Prostate gland (tissue), 2 donors: ENCODE measurements around the gene SMPD3. TPM values are rescaled to one million over a fixed set of nuclear protein-coding genes. Genes with fewer than 3 reads are reported as not detected.

ENCODE experiments used
- DNase-seq: peaks from one replicate; pipeline ENCODE4 v3.0.0-alpha.2; 2019; ENCODE audit warnings: low spot score
- H3K27ac ChIP-seq, 2 donors: fragments of 200-600 bp; sonication (generic); 2 replicates each; pipeline ENCODE4 v1.5.1; 2017 to 2019
- H3K27me3 ChIP-seq: fragments of 200-600 bp; sonication (generic); replicated peaks from 2 replicates; pipeline ENCODE4 v1.5.1; 2019; ENCODE audit not compliant: insufficient read depth
- H3K36me3 ChIP-seq, 2 donors: fragments of 200-600 bp; sonication (generic); 1 replicate in 1 of 2; 2 replicates in 1 of 2; pipeline versions ENCODE4 v1.5.1 to v1.8.1; 2017 to 2019
- H3K4me1 ChIP-seq: fragments of 200-600 bp; sonication (generic); replicated peaks from 2 replicates; pipeline ENCODE4 v1.5.1; 2019
- H3K4me3 ChIP-seq, 2 donors: fragments of 200-600 bp; sonication (generic); 2 replicates each; pipeline ENCODE4 v1.5.1; 2017 to 2019
- H3K9me3 ChIP-seq: fragments of 200-600 bp; sonication (generic); 2 replicates; pipeline ENCODE4 v1.5.1; 2017
- POLR2A ChIP-seq: fragments of 450-650 bp; IDR thresholded peaks from one replicate; pipeline ENCODE4 v1.6.1; 2016; ENCODE audit warnings: antibody characterized with exemption, mild to moderate bottlenecking
- POLR2AphosphoS5 ChIP-seq: sonication (generic); formaldehyde crosslinking; IDR thresholded peaks from one replicate; pipeline ENCODE4 v1.6.1; 2017; ENCODE audit warnings: antibody characterized with exemption
- WGBS: methylation state at CpG from one replicate; pipeline ENCODE4 v1.1.5; 2018; 5-methylcytosine and 5-hydroxymethylcytosine counted together
- intact Hi-C: fragments of 100-400 bp; cut with DNase I; formaldehyde crosslinking; loops from one replicate; pipeline ENCODE4 v1.14.2; 2022
- total RNA-seq, 2 donors: library from RNA; depleted of rRNA; stranded (reverse); fragments of >200 nt; gene quantifications; one replicate each; pipeline ENCODE4 v1.1.0, GENCODE V29; 2016
- TF ChIP-seq, protein P1 (sequence below), 4 experiments: fragments of 200-600 bp in 2 of 4; fragments of 450-650 bp in 2 of 4; sonication (generic) in 2 of 4; IDR thresholded peaks; 1 replicate in 3 of 4; 2 replicates in 1 of 4; pipeline ENCODE4 v1.5.1; 2016 to 2019; ENCODE audit warnings: antibody characterized with exemption in 4 of 4, mild to moderate bottlenecking in 2 of 4, moderate library complexity in 2 of 4

The SMPD3 gene
- total RNA-seq, 2 donors from 2014 or later = 4.7 to 27.8 TPM

DNA sequence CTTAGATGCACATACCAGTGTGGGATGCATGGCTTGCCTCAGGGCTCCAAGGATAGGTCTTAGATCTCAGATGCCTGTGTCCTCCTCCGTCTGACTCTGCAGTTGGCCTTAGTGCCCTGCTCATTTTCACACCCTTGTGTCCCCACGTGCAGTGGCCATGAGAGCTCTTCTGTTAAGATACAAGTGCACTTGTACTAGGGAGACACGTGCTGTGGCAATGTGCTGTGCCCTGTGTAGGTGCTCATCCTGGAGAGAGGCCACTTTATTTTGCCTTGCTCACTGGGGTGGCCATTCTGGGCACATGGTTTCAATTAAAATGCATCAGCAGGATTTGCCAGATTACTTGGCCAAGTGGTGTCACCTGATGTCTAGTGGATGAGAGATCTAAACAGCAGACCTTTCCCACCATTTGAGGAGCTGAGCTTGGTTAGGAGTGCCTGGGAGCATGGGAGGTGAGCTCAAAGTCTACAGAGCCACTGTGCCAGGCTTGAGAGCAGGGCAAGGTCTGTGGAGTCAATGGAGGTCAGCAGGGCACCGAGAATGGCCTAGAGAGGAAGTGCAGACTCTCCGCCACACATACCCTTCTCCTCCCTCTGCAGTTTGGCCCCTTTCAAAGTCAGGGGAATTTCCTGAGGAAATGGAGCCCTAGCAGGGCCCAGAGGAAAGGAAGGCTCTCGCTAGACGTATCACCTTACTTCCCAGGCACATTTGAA, 25.2 kb upstream of the SMPD3 start:
- no peaks in the 10 kb centered on the region for H3K36me3 ChIP-seq
- no peaks in the 10 kb centered on the region for H3K27me3 ChIP-seq
- no peak overlapping the region for H3K4me3 ChIP-seq
- no peak overlapping the region for H3K27ac ChIP-seq
- TF ChIP-seq, protein P1, sequence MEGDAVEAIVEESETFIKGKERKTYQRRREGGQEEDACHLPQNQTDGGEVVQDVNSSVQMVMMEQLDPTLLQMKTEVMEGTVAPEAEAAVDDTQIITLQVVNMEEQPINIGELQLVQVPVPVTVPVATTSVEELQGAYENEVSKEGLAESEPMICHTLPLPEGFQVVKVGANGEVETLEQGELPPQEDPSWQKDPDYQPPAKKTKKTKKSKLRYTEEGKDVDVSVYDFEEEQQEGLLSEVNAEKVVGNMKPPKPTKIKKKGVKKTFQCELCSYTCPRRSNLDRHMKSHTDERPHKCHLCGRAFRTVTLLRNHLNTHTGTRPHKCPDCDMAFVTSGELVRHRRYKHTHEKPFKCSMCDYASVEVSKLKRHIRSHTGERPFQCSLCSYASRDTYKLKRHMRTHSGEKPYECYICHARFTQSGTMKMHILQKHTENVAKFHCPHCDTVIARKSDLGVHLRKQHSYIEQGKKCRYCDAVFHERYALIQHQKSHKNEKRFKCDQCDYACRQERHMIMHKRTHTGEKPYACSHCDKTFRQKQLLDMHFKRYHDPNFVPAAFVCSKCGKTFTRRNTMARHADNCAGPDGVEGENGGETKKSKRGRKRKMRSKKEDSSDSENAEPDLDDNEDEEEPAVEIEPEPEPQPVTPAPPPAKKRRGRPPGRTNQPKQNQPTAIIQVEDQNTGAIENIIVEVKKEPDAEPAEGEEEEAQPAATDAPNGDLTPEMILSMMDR (IDR thresholded peaks at IDR 0.05) = no peak
- TF ChIP-seq POLR2A = no peak
- no peak for TF ChIP-seq POLR2AphosphoS5
- intact Hi-C loops = no loop called here
- WGBS = 75% methylated on average over 7 of the region's 7 CpGs
- DNase-seq = no peak
- no peaks in the 10 kb centered on the region for H3K4me1 ChIP-seq
- no peaks in the 10 kb centered on the region for H3K9me3 ChIP-seq

DNA sequence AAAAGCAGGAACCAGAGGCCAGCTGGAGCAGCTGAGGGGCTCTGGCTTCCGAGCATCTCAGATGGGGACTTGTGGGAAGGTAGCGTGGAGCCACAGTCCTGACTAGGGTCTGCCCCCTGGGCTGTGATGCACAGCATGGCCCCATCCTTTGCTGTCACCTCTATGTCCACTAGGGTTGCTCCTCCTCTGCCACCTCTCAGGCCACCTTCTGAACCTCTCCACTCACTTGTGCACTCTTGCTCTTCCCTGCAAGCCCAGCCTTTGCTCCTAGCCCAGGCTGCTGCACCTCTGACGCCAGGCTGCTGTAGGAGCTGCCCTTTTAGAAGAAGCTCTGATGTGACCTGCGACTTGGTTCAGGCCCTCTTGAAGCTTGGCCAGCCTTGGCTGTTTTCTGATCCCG, 24.3 kb upstream of the SMPD3 start:
- Histone ChIP-seq H3K27ac (no peak overlapping the region), H3K4me3 (no peak overlapping the region), H3K36me3 (no peaks in the 10 kb centered on the region), H3K9me3 (no peaks in the 10 kb centered on the region), H3K27me3 (no peaks in the 10 kb centered on the region), H3K4me1 (no peaks in the 10 kb centered on the region)
- 93% methylated on average over 5 of the region's 5 CpGs for WGBS
- no peak for DNase-seq
- intact Hi-C loops = no loop called here
- TF ChIP-seq, protein P1 (IDR thresholded peaks at IDR 0.05) = no peak
- TF ChIP-seq POLR2A (no peak), POLR2AphosphoS5 (no peak)

DNA sequence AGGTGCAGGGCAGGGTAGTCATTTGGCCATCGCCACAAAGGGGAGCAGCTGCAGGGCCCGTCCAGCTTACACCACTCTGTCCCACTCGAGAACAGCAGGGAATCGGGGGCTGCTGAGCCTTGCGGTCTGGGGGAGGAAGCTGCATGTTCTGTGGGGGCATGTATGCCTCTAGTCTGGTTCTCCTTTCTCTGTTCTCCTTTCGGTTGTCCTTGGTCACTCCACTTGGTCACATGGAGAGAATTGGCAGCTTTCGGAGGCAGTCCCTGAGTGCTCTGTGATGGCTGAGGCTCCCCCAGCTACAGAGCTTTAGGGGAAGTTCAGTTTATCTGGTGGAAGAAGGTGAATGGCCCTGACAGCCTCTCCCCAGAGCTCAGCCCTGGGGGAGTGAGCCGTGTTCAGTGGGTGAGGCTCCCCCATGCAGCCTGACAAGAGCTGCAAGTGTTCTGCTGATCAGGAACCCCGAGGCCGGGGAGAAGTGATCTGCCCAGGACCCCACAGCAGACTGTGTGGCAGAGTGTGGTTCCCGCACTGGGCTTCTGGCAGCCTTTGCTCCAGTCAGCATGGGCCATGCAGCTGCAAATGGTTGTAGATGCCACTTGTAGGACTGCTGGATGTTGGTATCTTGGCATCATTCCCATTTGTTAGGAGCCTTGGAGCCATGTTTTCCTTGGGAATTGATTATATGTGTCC, 22.3 kb upstream of the SMPD3 start:
- H3K36me3 ChIP-seq = no peaks in the 10 kb centered on the region
- DNase-seq = no peak
- H3K27me3 ChIP-seq = no peaks in the 10 kb centered on the region
- no peaks in the 10 kb centered on the region for H3K4me1 ChIP-seq
- intact Hi-C loops = no loop called here
- peak overlapping the region; percentile 53 to 66 for H3K27ac ChIP-seq
- H3K4me3 ChIP-seq = peak overlapping the region in 1 of 2 donors; percentile 18
- no peaks in the 10 kb centered on the region for H3K9me3 ChIP-seq
- TF ChIP-seq, protein P1 (IDR thresholded peaks at IDR 0.05) = no peak
- no peak for TF ChIP-seq POLR2A
- TF ChIP-seq POLR2AphosphoS5 = no peak
- 74% methylated on average over 11 of the region's 11 CpGs for WGBS

DNA sequence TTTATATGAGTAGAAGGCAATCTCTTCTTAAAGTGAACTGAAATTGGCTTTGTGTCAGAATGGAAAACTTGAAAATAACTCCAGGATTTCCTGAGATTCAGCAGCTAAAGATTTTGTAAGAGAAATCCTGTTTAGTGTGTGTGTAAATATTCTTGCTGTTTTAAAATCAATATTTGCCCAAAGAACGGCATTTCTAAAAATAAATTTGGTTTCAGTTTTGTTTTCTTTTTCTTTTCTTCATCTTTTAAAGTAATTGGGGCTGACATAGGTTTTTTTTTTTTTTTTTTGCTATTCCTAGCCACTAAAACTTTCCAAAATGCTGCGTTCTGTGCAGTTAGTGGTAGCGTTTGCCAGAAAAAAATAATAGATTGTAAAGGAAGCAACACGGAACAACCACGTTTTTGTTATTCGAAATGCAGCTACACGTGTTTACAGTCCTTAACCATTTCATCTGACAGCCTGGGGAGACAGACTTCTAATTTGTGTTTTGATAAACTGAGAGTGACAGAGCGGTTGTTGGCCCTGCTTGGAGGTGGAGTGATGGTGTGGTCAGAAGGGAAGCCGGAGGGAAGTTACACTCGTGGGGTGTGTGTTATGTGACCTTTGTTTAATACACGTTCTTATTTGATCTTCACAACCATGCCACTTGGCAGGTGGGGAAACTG, 21.6 kb upstream of the SMPD3 start:
- TF ChIP-seq, protein P1 (IDR thresholded peaks at IDR 0.05) = no peak
- TF ChIP-seq POLR2A (no peak), POLR2AphosphoS5 (no peak)
- peak overlapping the region; percentile 53 to 66 for H3K27ac ChIP-seq
- no peaks in the 10 kb centered on the region for H3K9me3 ChIP-seq
- H3K4me1 ChIP-seq = no peaks in the 10 kb centered on the region
- 20% methylated on average over 11 of the region's 11 CpGs for WGBS
- no peaks in the 10 kb centered on the region for H3K36me3 ChIP-seq
- DNase-seq = no peak
- no peaks in the 10 kb centered on the region for H3K27me3 ChIP-seq
- peak overlapping the region in 1 of 2 donors; percentile 18 for H3K4me3 ChIP-seq
- intact Hi-C loops = no loop called here
